Spleen (tissue), 7 donors: ENCODE data around the gene CHAF1B.

Experiments
- POLR2A ChIP-seq, 3 donors: fragments of 450-650 bp; IDR thresholded peaks; one replicate each; pipeline ENCODE4 v1.5.1; 2017; ENCODE audit warnings: antibody characterized with exemption in 3 of 3, mild to moderate bottlenecking in 1 of 3
- POLR2AphosphoS5 ChIP-seq, 3 donors: sonication (generic); formaldehyde crosslinking; IDR thresholded peaks; one replicate each; pipeline ENCODE4 v1.5.1; 2017; ENCODE audit warnings: antibody characterized with exemption in 3 of 3
- TF ChIP-seq, protein P1 (sequence below), 11 experiments: fragments of 200-600 bp in 7 of 11; fragments of 450-650 bp in 4 of 11; sonication (generic) in 4 of 11; IDR thresholded peaks in 8 of 11; conservative IDR thresholded peaks in 3 of 11; 1 replicate in 7 of 11; 2 replicates in 4 of 11; pipeline versions ENCODE4 v1.4.0 to v1.8.0; 2016 to 2021; ENCODE audit warnings: antibody characterized with exemption in 11 of 11, inconsistent platforms in 4 of 11, mild to moderate bottlenecking in 1 of 11
- donor health status: DM: no; HTN: no; CAD: no; lungs with moderate emphysema.
- donor health status: DM: no; HTN: no; CAD: no.
- donor health status: DM: no; HTN: no; CAD: no.

DNA sequence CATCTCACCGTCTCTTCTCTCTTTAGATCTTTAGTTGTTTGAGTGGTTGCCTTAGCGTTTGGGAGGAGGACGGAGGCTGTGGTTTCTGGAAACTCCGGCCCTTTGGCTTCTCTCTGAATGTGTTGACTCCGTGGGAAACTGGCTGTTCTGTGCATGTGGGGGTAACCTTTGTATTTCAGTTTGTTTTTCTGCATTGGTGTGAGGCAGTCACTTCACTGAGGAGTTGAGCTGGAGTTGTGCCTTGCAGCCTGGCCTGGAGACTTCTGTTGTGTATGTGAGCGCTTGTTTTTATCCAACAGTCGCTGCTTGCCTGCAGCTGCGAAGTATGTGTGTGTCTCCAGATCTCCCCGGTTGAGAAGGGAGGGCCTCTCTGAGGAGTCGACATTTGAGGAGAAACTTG is 61.1 kb downstream of the CHAF1B start:
- TF ChIP-seq POLR2AphosphoS5 (IDR thresholded peaks at IDR 0.05) (no peak), POLR2A (IDR thresholded peaks at IDR 0.05) (no peak)
- TF ChIP-seq, protein P1, sequence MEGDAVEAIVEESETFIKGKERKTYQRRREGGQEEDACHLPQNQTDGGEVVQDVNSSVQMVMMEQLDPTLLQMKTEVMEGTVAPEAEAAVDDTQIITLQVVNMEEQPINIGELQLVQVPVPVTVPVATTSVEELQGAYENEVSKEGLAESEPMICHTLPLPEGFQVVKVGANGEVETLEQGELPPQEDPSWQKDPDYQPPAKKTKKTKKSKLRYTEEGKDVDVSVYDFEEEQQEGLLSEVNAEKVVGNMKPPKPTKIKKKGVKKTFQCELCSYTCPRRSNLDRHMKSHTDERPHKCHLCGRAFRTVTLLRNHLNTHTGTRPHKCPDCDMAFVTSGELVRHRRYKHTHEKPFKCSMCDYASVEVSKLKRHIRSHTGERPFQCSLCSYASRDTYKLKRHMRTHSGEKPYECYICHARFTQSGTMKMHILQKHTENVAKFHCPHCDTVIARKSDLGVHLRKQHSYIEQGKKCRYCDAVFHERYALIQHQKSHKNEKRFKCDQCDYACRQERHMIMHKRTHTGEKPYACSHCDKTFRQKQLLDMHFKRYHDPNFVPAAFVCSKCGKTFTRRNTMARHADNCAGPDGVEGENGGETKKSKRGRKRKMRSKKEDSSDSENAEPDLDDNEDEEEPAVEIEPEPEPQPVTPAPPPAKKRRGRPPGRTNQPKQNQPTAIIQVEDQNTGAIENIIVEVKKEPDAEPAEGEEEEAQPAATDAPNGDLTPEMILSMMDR (IDR thresholded peaks at IDR 0.05 in 8 of 11, conservative IDR thresholded peaks at IDR 0.05 in 3 of 11), result no peak
